H1 (cell line): ENCODE results near the gene GPC3.

Experiments
- BCL11A ChIP-seq, 2 experiments: IDR thresholded peaks; one replicate each; pipeline ENCODE4 v1.6.1; 2011; ENCODE audit warnings: low read depth in 2 of 2, low read length in 2 of 2, mild to moderate bottlenecking in 2 of 2
- EZH2 ChIP-seq: fragments of 200-600 bp; sonication (generic); IDR thresholded peaks from 2 replicates; pipeline ENCODE4 v1.7.1; 2012; ENCODE audit warnings: low read depth, mild to moderate bottlenecking, moderate library complexity, low read length, inconsistent platforms; ENCODE audit not compliant: severe bottlenecking
- FOSL1 ChIP-seq: IDR thresholded peaks from 2 replicates; pipeline ENCODE4 v1.6.1; 2011; ENCODE audit warnings: mild to moderate bottlenecking, low read depth, low read length, moderate library complexity; ENCODE audit not compliant: insufficient read depth
- POLR2A ChIP-seq, 2 experiments: IDR thresholded peaks; 1 replicate in 1 of 2; 2 replicates in 1 of 2; pipeline ENCODE4 v1.6.1; 2011; ENCODE audit warnings: low read depth in 2 of 2, low read length in 2 of 2, mild to moderate bottlenecking in 2 of 2; ENCODE audit errors: control extremely low read depth in 1 of 2
- SIN3A ChIP-seq, 2 experiments: IDR thresholded peaks in 1 of 2; conservative IDR thresholded peaks in 1 of 2; 2 replicates each; pipeline ENCODE4 v1.6.1; 2011 to 2012; ENCODE audit warnings: low read length in 2 of 2, improper control_type of control experiment in 1 of 2, low read depth in 1 of 2, mild to moderate bottlenecking in 1 of 2
- SP1 ChIP-seq: IDR thresholded peaks from 2 replicates; pipeline ENCODE4 v1.6.1; 2011; ENCODE audit warnings: low read depth, low read length
- TAF7 ChIP-seq: optimal IDR thresholded peaks from 2 replicates; pipeline ENCODE3; 2011; ENCODE audit warnings: low read depth, mild to moderate bottlenecking, inconsistent platforms, low read length, moderate library complexity, borderline replicate concordance
- ZNF274 ChIP-seq: IDR thresholded peaks from 2 replicates; pipeline ENCODE4 v1.7.0; 2012; ENCODE audit warnings: low read length, borderline replicate concordance; ENCODE audit errors: extremely low read depth
- TF ChIP-seq, protein P1 (sequence below): IDR thresholded peaks from 2 replicates; pipeline ENCODE4 v1.6.1; 2011; ENCODE audit warnings: low read depth, mild to moderate bottlenecking, low read length; ENCODE audit not compliant: insufficient read depth
- TF ChIP-seq, protein P2 (sequence below), 3 experiments: IDR thresholded peaks; 1 replicate in 2 of 3; 2 replicates in 1 of 3; pipeline versions ENCODE4 v1.5.1 to v1.6.1; 2011; ENCODE audit warnings: low read length in 3 of 3, mild to moderate bottlenecking in 3 of 3, inconsistent platforms in 2 of 3, low read depth in 1 of 3, moderate library complexity in 1 of 3; ENCODE audit not compliant: insufficient read depth in 1 of 3; ENCODE audit errors: control extremely low read depth in 1 of 3

DNA sequence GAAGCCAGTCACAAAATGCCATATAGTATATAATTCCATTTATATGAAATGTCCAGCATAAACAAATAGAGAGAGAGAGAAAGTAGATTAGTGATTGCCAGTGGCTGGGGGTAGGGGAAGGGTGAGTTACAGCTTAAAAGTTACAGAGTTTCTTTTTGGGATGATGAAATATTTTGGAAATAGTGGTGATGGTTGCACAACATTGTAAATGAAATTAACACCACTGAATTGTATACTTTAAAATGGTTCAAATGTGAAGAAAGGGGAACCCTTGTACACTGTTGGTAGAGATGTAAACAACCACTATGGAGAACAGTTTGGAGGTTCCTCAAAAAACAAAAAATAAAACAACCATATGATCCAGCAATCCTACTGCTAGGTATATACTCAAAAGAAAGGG, 439.0 kb downstream of the GPC3 start:
- no peak for TF ChIP-seq POLR2A (IDR thresholded peaks at IDR 0.05; ENCODE audit: control extremely low read depth in 1 of 2, low read depth in 2 of 2, low read length in 2 of 2)
- TF ChIP-seq SIN3A (conservative IDR thresholded peaks at IDR 0.05 in 1 of 2, IDR thresholded peaks at IDR 0.05 in 1 of 2; ENCODE audit: low read depth in 1 of 2, low read length in 2 of 2) = no peak
- TF ChIP-seq BCL11A (IDR thresholded peaks at IDR 0.05; ENCODE audit: low read depth in 2 of 2, low read length in 2 of 2) = no peak
- no peak for TF ChIP-seq SP1
- no peak for TF ChIP-seq TAF7
- TF ChIP-seq, protein P1, sequence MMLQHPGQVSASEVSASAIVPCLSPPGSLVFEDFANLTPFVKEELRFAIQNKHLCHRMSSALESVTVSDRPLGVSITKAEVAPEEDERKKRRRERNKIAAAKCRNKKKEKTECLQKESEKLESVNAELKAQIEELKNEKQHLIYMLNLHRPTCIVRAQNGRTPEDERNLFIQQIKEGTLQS = no peak
- TF ChIP-seq, protein P2, sequence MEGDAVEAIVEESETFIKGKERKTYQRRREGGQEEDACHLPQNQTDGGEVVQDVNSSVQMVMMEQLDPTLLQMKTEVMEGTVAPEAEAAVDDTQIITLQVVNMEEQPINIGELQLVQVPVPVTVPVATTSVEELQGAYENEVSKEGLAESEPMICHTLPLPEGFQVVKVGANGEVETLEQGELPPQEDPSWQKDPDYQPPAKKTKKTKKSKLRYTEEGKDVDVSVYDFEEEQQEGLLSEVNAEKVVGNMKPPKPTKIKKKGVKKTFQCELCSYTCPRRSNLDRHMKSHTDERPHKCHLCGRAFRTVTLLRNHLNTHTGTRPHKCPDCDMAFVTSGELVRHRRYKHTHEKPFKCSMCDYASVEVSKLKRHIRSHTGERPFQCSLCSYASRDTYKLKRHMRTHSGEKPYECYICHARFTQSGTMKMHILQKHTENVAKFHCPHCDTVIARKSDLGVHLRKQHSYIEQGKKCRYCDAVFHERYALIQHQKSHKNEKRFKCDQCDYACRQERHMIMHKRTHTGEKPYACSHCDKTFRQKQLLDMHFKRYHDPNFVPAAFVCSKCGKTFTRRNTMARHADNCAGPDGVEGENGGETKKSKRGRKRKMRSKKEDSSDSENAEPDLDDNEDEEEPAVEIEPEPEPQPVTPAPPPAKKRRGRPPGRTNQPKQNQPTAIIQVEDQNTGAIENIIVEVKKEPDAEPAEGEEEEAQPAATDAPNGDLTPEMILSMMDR (IDR thresholded peaks at IDR 0.05; ENCODE audit: control extremely low read depth in 1 of 3, insufficient read depth in 1 of 3, low read depth in 1 of 3, low read length in 3 of 3) = no peak
- TF ChIP-seq EZH2 = no peak
- no peak for TF ChIP-seq FOSL1
- TF ChIP-seq ZNF274 = no peak
